HUES6 (cell line): ENCODE results near the gene MRPL36.

ENCODE experiments used
- H3K27ac ChIP-seq: 2 replicates; pipeline ENCODE4 v1.7.0; 2013; ENCODE audit warnings: low read depth, mild to moderate bottlenecking, low read length, inconsistent platforms
- H3K27me3 ChIP-seq: 2 replicates; pipeline ENCODE4 v1.6.1; 2013; ENCODE audit warnings: low read length; ENCODE audit not compliant: control insufficient read depth, insufficient read depth
- H3K36me3 ChIP-seq: 2 replicates; pipeline ENCODE4 v1.6.1; 2013; ENCODE audit warnings: low read length; ENCODE audit not compliant: control insufficient read depth, insufficient read depth
- H3K4me1 ChIP-seq: 2 replicates; pipeline ENCODE4 v1.6.1; 2013; ENCODE audit warnings: low read length; ENCODE audit not compliant: control insufficient read depth, insufficient read depth
- H3K4me3 ChIP-seq: 2 replicates; pipeline ENCODE4 v1.5.1; 2013; ENCODE audit warnings: low read depth, low read length
- H3K9ac ChIP-seq: one replicate; pipeline ENCODE4 v1.6.1; 2013; ENCODE audit warnings: mild to moderate bottlenecking, low read length
- H3K9me3 ChIP-seq: 2 replicates; pipeline ENCODE4 v1.6.1; 2013; ENCODE audit warnings: low read depth, low read length; ENCODE audit not compliant: control insufficient read depth, insufficient read depth

Gene MRPL36

GRCh38 chr5:1785984-1786383, 13.7 kb downstream of the MRPL36 start:
- no peak overlapping the region for H3K4me3 ChIP-seq
- H3K9me3 ChIP-seq, result no peaks in the 10 kb centered on the region
- no peak overlapping the region for H3K9ac ChIP-seq
- no peaks in the 10 kb centered on the region for H3K27me3 ChIP-seq
- H3K4me1 ChIP-seq, result peaks cover 15% of the 10 kb centered on the region
- H3K27ac ChIP-seq, result no peak overlapping the region
- H3K36me3 ChIP-seq, result no peaks in the 10 kb centered on the region

- Histone ChIP-seq H3K27me3 (no peaks in the 10 kb centered on the region), H3K4me1 (peaks cover 8% of the 10 kb centered on the region), H3K27ac (no peak overlapping the region), H3K4me3 (no peak overlapping the region), H3K36me3 (no peaks in the 10 kb centered on the region), H3K9ac (no peak overlapping the region), H3K9me3 (no peaks in the 10 kb centered on the region)
Measured at GRCh38 chr5:1785062-1785461, 14.6 kb downstream of the MRPL36 start.

GRCh38 chr5:1784197-1785050, 15.2 kb downstream of the MRPL36 start:
- Histone ChIP-seq H3K4me1 (peaks cover 3% of the 10 kb centered on the region; the same call in 1 of the 2 replicates), H3K9me3 (no peaks in the 10 kb centered on the region), H3K27ac (no peak overlapping the region), H3K9ac (no peak overlapping the region), H3K36me3 (no peaks in the 10 kb centered on the region), H3K4me3 (no peak overlapping the region), H3K27me3 (no peaks in the 10 kb centered on the region)

- Histone ChIP-seq H3K9me3 (no peaks in the 10 kb centered on the region), H3K27me3 (no peaks in the 10 kb centered on the region), H3K4me3 (no peak overlapping the region), H3K27ac (no peak overlapping the region), H3K36me3 (no peaks in the 10 kb centered on the region), H3K4me1 (no peaks in the 10 kb centered on the region), H3K9ac (no peak overlapping the region)
Measured at GRCh38 chr5:1783216-1783554, 16.5 kb downstream of the MRPL36 start.

- Histone ChIP-seq H3K4me1 (no peaks in the 10 kb centered on the region), H3K4me3 (no peak overlapping the region), H3K36me3 (no peaks in the 10 kb centered on the region), H3K27ac (no peak overlapping the region), H3K27me3 (no peaks in the 10 kb centered on the region), H3K9me3 (no peaks in the 10 kb centered on the region), H3K9ac (no peak overlapping the region)
Measured at GRCh38 chr5:1782385-1783215, 17.0 kb downstream of the MRPL36 start.

GRCh38 chr5:1781726-1782384, 17.8 kb downstream of the MRPL36 start:
- Histone ChIP-seq H3K27me3 (no peaks in the 10 kb centered on the region), H3K4me3 (no peak overlapping the region), H3K27ac (no peak overlapping the region), H3K36me3 (no peaks in the 10 kb centered on the region), H3K4me1 (no peaks in the 10 kb centered on the region), H3K9ac (no peak overlapping the region), H3K9me3 (no peaks in the 10 kb centered on the region)

GRCh38 chr5:1781107-1781506, 18.5 kb downstream of the MRPL36 start:
- Histone ChIP-seq H3K9ac (no peak overlapping the region), H3K27ac (no peak overlapping the region), H3K4me1 (no peaks in the 10 kb centered on the region), H3K27me3 (no peaks in the 10 kb centered on the region), H3K4me3 (no peak overlapping the region), H3K36me3 (no peaks in the 10 kb centered on the region), H3K9me3 (no peaks in the 10 kb centered on the region)

GRCh38 chr5:1780614-1780930, 19.1 kb downstream of the MRPL36 start:
- H3K9me3 ChIP-seq, result no peaks in the 10 kb centered on the region
- no peak overlapping the region for H3K9ac ChIP-seq
- H3K4me3 ChIP-seq, result no peak overlapping the region
- H3K4me1 ChIP-seq, result no peaks in the 10 kb centered on the region
- no peaks in the 10 kb centered on the region for H3K36me3 ChIP-seq
- no peaks in the 10 kb centered on the region for H3K27me3 ChIP-seq
- H3K27ac ChIP-seq, result no peak overlapping the region

GRCh38 chr5:1779782-1780613, 19.6 kb downstream of the MRPL36 start:
- Histone ChIP-seq H3K9me3 (no peaks in the 10 kb centered on the region), H3K27me3 (no peaks in the 10 kb centered on the region), H3K36me3 (no peaks in the 10 kb centered on the region), H3K4me3 (no peak overlapping the region), H3K4me1 (no peaks in the 10 kb centered on the region), H3K9ac (no peak overlapping the region), H3K27ac (no peak overlapping the region)

GRCh38 chr5:1779021-1779680, 20.5 kb downstream of the MRPL36 start:
- H3K27me3 ChIP-seq, result no peaks in the 10 kb centered on the region
- H3K9ac ChIP-seq, result no peak overlapping the region
- H3K36me3 ChIP-seq, result no peaks in the 10 kb centered on the region

More at GRCh38 chr5:1779021-1779680, 20.5 kb downstream of the MRPL36 start:
- H3K9me3 ChIP-seq, result no peaks in the 10 kb centered on the region
- H3K4me3 ChIP-seq, result no peak overlapping the region
- no peak overlapping the region for H3K27ac ChIP-seq
- H3K4me1 ChIP-seq, result no peaks in the 10 kb centered on the region
